ENCODE results near the gene PPP2R3A.
A peak's percentile ranks its signal among the peaks of the same experiment; 100 is the strongest.

The PPP2R3A gene

GRCh38 chr3:136193278-136194054 is 227.9 kb downstream of the PPP2R3A start:
- DNase-seq (ENCODE audit: low spot score) (no peak), FAIRE-seq (no peak)

GRCh38 chr3:136194409-136195257 is 229.1 kb downstream of the PPP2R3A start:
- no peak for FAIRE-seq
- no peak for DNase-seq (ENCODE audit: low spot score)

- FAIRE-seq, result no peak
- DNase-seq (ENCODE audit: low spot score), result peak; percentile 67
Measured at GRCh38 chr3:136195258-136196063, 229.9 kb downstream of the PPP2R3A start.

GRCh38 chr3:136196064-136196400 is 230.5 kb downstream of the PPP2R3A start, which contains the start of gene MSL2:
Gene MSL2 (minus strand): TSS chr3:136196335. CDS start chr3:136195113, 1,222 bp downstream.
- FAIRE-seq, result no peak
- DNase-seq (ENCODE audit: low spot score), result no peak

- peak; percentile 20 for FAIRE-seq
Measured at GRCh38 chr3:136196401-136197158, 231.1 kb downstream of the PPP2R3A start.

GRCh38 chr3:136197159-136197793 is 231.7 kb downstream of the PPP2R3A start:
- DNase-seq (ENCODE audit: low spot score), result no peak
- FAIRE-seq, result no peak

More at GRCh38 chr3:136196401-136197158, 231.1 kb downstream of the PPP2R3A start:
- peak; percentile 96 for DNase-seq (ENCODE audit: low spot score)

All from urothelium cell line (cell line).